OCI-LY3 (cell line): ENCODE results near the gene DBNDD1.

Experiments used
- H2AFZ ChIP-seq: fragments of 200-600, 300-600 bp; shearing (Covaris generic); 2 replicates; pipeline ENCODE4 v1.6.0; 2014; ENCODE audit warnings: antibody characterized with exemption, low read depth, low read length
- H3K27ac ChIP-seq: fragments of 200-600, 300-600 bp; sonication (generic); 2 replicates; pipeline ENCODE4 v1.5.1; 2014; ENCODE audit warnings: mild to moderate bottlenecking, low read length, moderate library complexity, mixed read lengths
- H3K27me3 ChIP-seq: fragments of 200-600, 300-600 bp; sonication (generic); 2 replicates; pipeline ENCODE4 v1.6.1; 2014; ENCODE audit warnings: low read depth, low read length, mixed read lengths
- H3K36me3 ChIP-seq: fragments of 200-600, 300-600 bp; sonication (generic); replicated peaks from 2 replicates; pipeline ENCODE3; 2014; ENCODE audit warnings: low read depth, low read length, mixed read lengths
- H3K4me1 ChIP-seq: fragments of 300-600, 200-600 bp; sonication (generic); 2 replicates; pipeline ENCODE4 v1.6.1; 2014; ENCODE audit warnings: low read length, mixed read lengths
- H3K4me2 ChIP-seq: fragments of 200-600, 300-600 bp; sonication (generic); 2 replicates; pipeline ENCODE4 v1.6.1; 2014; ENCODE audit warnings: low read length, mixed read lengths
- H3K4me3 ChIP-seq: fragments of 300-600, 200-600 bp; sonication (generic); 2 replicates; pipeline ENCODE4 v1.5.1; 2014; ENCODE audit warnings: antibody characterized with exemption, mild to moderate bottlenecking, low read length, moderate library complexity
- H3K79me2 ChIP-seq: fragments of 300-600, 200-600 bp; shearing (Covaris generic); 2 replicates; pipeline ENCODE4 v1.6.1; 2014; ENCODE audit warnings: mild to moderate bottlenecking, low read length, mixed read lengths
- H3K9ac ChIP-seq: fragments of 300-600, 200-600 bp; shearing (Covaris generic); 2 replicates; pipeline ENCODE4 v1.6.0; 2014; ENCODE audit warnings: mild to moderate bottlenecking, low read length, moderate library complexity
- H3K9me3 ChIP-seq: fragments of 200-600, 300-600 bp; shearing (Covaris generic); 2 replicates; pipeline ENCODE4 v1.6.1; 2014; ENCODE audit warnings: low read length, mixed read lengths; ENCODE audit not compliant: insufficient read depth
- H4K20me1 ChIP-seq: fragments of 200-600, 300-600 bp; sonication (generic); 2 replicates; pipeline ENCODE4 v1.6.1; 2016; ENCODE audit warnings: low read length, mixed read lengths; ENCODE audit not compliant: insufficient read depth
- EZH2phosphoT487 ChIP-seq: fragments of 200-600 bp; shearing (Covaris generic); IDR thresholded peaks from 2 replicates; pipeline ENCODE4 v1.6.1; 2018; ENCODE audit warnings: antibody characterized with exemption, mixed run types, low read depth
- TF ChIP-seq, protein P1 (sequence below): fragments of 200-600, 300-600 bp; sonication (generic); IDR thresholded peaks from 2 replicates; pipeline ENCODE4 v1.5.1; 2014; ENCODE audit warnings: antibody characterized with exemption, low read length, low read depth

The DBNDD1 gene

GRCh38 chr16:90048737-90049330, 29.6 kb upstream of the DBNDD1 start:
- H3K9me3 ChIP-seq = no peaks in the 10 kb centered on the region
- H3K79me2 ChIP-seq = no peaks in the 10 kb centered on the region
- H3K4me1 ChIP-seq = no peaks in the 10 kb centered on the region
- H3K36me3 ChIP-seq = no peaks in the 10 kb centered on the region
- H3K4me2 ChIP-seq = no peak overlapping the region
- H3K27me3 ChIP-seq = no peaks in the 10 kb centered on the region
- H4K20me1 ChIP-seq = no peaks in the 10 kb centered on the region
- no peak overlapping the region for H2AFZ ChIP-seq
- H3K9ac ChIP-seq = no peak overlapping the region
- H3K4me3 ChIP-seq = no peak overlapping the region
- no peak overlapping the region for H3K27ac ChIP-seq
- TF ChIP-seq EZH2phosphoT487 = no peak
- TF ChIP-seq, protein P1, sequence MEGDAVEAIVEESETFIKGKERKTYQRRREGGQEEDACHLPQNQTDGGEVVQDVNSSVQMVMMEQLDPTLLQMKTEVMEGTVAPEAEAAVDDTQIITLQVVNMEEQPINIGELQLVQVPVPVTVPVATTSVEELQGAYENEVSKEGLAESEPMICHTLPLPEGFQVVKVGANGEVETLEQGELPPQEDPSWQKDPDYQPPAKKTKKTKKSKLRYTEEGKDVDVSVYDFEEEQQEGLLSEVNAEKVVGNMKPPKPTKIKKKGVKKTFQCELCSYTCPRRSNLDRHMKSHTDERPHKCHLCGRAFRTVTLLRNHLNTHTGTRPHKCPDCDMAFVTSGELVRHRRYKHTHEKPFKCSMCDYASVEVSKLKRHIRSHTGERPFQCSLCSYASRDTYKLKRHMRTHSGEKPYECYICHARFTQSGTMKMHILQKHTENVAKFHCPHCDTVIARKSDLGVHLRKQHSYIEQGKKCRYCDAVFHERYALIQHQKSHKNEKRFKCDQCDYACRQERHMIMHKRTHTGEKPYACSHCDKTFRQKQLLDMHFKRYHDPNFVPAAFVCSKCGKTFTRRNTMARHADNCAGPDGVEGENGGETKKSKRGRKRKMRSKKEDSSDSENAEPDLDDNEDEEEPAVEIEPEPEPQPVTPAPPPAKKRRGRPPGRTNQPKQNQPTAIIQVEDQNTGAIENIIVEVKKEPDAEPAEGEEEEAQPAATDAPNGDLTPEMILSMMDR = no peak

DNA sequence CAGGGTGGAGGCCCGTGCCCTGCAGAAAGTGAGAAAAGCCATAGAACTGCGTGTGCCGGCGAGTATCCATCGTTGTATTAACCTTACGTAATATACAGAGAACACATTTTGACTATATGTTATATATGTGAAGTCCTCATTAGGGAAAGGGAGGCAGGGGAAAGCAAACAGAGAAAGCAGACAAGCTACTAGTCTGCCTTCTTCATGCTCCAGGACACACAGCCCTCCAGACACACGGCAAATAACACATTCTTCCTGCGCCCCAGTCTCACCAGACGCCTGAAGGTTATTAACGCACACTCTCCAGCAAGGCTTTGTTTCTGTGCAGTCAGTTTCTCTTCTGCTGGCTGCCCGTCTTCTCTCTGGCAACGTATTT, 29.1 kb upstream of the DBNDD1 start:
- Histone ChIP-seq H3K27ac (no peak overlapping the region), H4K20me1 (no peaks in the 10 kb centered on the region), H2AFZ (no peak overlapping the region), H3K9ac (no peak overlapping the region), H3K79me2 (no peaks in the 10 kb centered on the region), H3K27me3 (no peaks in the 10 kb centered on the region), H3K4me2 (no peak overlapping the region), H3K36me3 (no peaks in the 10 kb centered on the region), H3K4me3 (no peak overlapping the region), H3K4me1 (no peaks in the 10 kb centered on the region), H3K9me3 (no peaks in the 10 kb centered on the region)
- TF ChIP-seq, protein P1 = no peak
- no peak for TF ChIP-seq EZH2phosphoT487

- no peak overlapping the region for H3K4me3 ChIP-seq
- H3K4me2 ChIP-seq = no peak overlapping the region
- no peaks in the 10 kb centered on the region for H4K20me1 ChIP-seq
- no peak overlapping the region for H3K9ac ChIP-seq
- no peaks in the 10 kb centered on the region for H3K9me3 ChIP-seq
- no peaks in the 10 kb centered on the region for H3K36me3 ChIP-seq
- no peaks in the 10 kb centered on the region for H3K27me3 ChIP-seq
- H3K79me2 ChIP-seq = no peaks in the 10 kb centered on the region
- no peak overlapping the region for H2AFZ ChIP-seq
- H3K27ac ChIP-seq = no peak overlapping the region
- H3K4me1 ChIP-seq = no peaks in the 10 kb centered on the region
- TF ChIP-seq EZH2phosphoT487 = no peak
- TF ChIP-seq, protein P1 = no peak
These were observed 28.6 kb upstream of the DBNDD1 start for GRCh38 chr16:90047714-90048346.

- no peak overlapping the region for H2AFZ ChIP-seq
- H3K4me2 ChIP-seq = no peak overlapping the region
- H3K27me3 ChIP-seq = no peaks in the 10 kb centered on the region
- H3K4me3 ChIP-seq = no peak overlapping the region
- no peak overlapping the region for H3K9ac ChIP-seq
- H4K20me1 ChIP-seq = no peaks in the 10 kb centered on the region
- H3K27ac ChIP-seq = no peak overlapping the region
- TF ChIP-seq, protein P1 = no peak
- no peak for TF ChIP-seq EZH2phosphoT487
- H3K9me3 ChIP-seq = no peaks in the 10 kb centered on the region
- no peaks in the 10 kb centered on the region for H3K4me1 ChIP-seq
- no peaks in the 10 kb centered on the region for H3K79me2 ChIP-seq
- no peaks in the 10 kb centered on the region for H3K36me3 ChIP-seq
These were observed 27.9 kb upstream of the DBNDD1 start for GRCh38 chr16:90046971-90047713.
